HG03354 (cell line): ENCODE measurements around the gene BAIAP2L2.
"Not testable (repeated sequence)": the region's sequence is repeated elsewhere in the genome, so short reads cannot be mapped to it uniquely, and the experiment has no call there.

Experiments
- ATAC-seq: cut with Tn5 transposase; IDR thresholded peaks from one replicate; pipeline ENCODE4 v1.9.1; 2021; ENCODE audit warnings: mild to moderate bottlenecking; ENCODE audit not compliant: unreplicated experiment, poor library complexity, severe bottlenecking

BAIAP2L2 gene

GRCh38 chr22:38046070-38046748 is 64.3 kb downstream of the BAIAP2L2 start:
- ATAC-seq, result no peak

DNA sequence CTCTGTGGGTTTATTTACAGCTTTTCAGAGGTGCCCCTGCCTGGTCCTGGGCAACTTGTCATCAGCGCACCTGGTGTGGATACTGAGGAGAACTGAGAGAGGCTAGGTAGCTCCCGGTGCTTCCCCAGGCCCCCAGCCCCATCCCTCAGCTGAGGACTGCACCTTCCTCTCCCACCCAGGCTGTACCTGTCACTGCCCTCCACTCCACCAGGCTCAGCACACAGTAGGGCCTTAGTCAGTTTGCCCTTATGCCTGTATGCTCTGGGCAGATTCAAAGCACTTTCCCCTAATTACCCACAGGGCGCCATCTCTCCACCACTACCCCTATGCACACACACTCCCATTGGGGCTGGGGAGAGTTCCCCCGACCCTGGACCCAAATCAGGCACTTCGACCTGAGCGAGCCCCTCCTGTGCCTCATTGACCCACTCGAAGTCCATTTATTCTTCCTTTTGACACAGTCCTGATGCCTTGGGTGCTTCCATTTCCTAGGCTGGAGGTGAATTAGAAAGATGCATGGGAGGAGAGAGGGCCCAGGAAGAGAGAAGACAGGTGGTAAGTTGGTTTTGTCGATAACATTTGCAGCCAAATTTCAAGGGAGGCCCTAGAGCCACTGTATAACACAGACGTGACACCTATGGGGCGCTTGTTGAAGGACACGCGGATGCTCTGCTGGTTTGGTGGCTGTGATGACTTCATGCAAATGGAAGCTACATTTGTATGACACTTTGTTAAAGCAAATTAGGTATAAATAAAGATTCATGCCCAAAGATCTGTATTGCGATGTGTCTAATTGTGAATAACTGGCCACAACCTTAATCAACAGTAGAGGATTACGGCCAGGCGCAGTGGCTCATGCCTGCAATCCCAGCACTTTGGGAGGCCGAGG is 67.1 kb downstream of the BAIAP2L2 start:
- no peak for ATAC-seq

DNA sequence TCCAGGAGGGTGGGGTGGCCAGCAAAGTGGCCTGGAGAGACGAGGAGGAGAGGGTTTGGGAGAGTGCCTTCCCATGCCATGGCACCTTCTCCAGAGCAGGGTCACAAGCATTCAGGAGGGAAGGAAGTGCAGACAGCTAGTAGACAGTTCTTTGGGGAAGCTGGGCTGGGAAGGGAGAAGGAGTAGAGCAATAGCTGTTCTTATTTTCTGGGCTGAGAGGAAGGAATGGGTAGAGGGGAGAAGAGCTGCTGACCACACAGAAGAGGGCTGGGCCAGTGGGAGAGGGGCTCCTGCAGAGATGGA is 68.0 kb downstream of the BAIAP2L2 start:
- no peak for ATAC-seq

GRCh38 chr22:38041760-38042487 is 68.6 kb downstream of the BAIAP2L2 start:
- no peak for ATAC-seq

GRCh38 chr22:38040953-38041759 is 69.3 kb downstream of the BAIAP2L2 start:
- ATAC-seq, result no peak

DNA sequence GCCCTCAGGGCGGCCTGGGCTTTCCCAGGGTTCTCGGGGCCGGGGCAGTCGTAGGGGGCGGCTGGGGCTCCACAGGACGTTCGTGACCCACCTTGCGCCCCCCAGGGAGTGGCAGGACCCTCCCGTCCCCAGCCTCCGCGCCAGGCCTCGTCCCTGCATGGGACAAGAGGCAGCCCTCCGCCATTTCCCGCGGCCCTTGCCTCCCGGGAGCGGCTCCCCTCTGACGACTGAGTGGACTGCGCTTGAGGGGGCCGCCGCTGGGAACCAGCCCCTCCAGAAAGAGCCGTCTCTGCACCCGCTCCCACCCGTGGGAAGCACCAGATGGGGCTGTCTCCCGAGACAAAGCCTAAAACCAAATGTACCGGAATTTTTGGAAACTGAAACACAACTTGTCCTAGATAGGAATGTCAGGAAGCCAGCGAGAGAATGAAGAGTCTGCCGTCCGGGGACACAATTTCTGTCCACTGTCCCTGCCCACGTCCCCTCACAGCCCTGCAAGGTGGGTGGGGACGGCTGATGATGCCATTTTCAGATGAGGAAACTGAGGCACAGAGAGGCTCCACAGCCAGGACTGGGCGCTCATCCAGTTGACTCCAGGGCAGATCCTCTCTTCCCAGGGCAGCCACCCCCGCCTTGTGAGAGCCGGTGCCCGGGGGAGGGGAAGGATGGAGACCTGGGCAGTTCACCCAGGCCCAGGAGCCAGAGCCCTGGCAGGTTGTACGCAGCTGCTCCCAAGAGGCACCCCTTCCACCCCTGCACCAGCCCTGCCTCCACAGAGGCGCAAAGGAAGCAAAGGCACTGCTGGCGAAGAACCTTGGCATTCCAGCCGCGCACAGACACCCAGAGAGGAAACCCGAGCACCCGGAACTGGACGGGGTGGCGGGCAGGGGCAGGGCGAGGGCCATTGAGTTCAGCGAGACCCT is 71.3 kb downstream of the BAIAP2L2 start:
- ATAC-seq, result no peak

DNA sequence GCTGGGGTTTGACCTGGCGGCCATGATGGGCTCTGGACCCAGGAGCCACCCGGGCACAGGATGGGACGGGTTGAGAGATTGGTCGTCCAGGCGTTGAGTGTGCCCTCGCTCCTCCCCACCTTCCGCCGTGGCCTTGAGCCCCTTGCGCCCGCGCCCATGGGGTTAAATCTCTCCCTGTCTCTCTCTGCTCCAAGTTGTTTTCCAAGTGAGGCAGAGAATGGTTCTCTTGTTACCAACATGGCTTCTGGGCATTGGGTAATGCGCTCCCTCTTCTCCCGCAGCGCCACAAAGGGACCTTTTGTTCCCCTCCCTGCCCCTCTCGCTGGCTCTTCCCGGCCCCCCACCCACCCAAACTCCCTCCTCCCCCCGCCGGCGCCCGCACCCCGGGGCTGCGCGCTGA is 72.1 kb downstream of the BAIAP2L2 start:
- no peak for ATAC-seq

- ATAC-seq, result not testable (repeated sequence)
Measured at GRCh38 chr22:38037367-38038150, 72.9 kb downstream of the BAIAP2L2 start.

GRCh38 chr22:38036392-38037062 is 74.0 kb downstream of the BAIAP2L2 start:
- ATAC-seq, result no peak

GRCh38 chr22:38035530-38035885 is 75.0 kb downstream of the BAIAP2L2 start:
- no peak for ATAC-seq
